AG09319 (cell line): Measurements from ENCODE around the gene MYH10.

Experiments
- DNase-seq: peaks from one replicate; pipeline ENCODE4 v3.0.0-alpha.2; 2010; ENCODE audit warnings: low read depth; ENCODE audit errors: extremely low read depth
- TF ChIP-seq, protein P1 (sequence below): IDR thresholded peaks from 2 replicates; pipeline ENCODE4 v1.5.1; 2011; ENCODE audit warnings: low read depth, mild to moderate bottlenecking, inconsistent platforms, low read length, moderate library complexity

The MYH10 gene

DNA sequence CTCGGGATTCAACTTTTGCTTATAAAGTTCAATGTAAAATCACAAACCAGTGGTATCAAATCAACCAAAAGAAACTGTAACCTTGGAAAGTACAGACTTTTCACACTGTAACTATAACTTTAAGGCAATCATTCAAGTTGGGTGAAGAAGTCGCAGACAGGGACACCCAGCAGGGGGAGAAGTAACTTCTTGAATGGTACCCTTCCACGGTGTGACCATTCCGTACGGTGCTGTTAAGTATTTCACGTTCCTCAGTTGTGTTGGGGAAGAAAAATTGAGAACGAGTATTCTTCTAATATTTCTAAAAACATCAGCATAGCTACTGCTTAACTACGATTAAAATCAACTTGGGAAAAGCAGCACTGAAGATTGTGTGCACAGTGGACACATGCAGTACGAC, 55.8 kb downstream of the MYH10 start:
- no peak for DNase-seq
- TF ChIP-seq, protein P1, sequence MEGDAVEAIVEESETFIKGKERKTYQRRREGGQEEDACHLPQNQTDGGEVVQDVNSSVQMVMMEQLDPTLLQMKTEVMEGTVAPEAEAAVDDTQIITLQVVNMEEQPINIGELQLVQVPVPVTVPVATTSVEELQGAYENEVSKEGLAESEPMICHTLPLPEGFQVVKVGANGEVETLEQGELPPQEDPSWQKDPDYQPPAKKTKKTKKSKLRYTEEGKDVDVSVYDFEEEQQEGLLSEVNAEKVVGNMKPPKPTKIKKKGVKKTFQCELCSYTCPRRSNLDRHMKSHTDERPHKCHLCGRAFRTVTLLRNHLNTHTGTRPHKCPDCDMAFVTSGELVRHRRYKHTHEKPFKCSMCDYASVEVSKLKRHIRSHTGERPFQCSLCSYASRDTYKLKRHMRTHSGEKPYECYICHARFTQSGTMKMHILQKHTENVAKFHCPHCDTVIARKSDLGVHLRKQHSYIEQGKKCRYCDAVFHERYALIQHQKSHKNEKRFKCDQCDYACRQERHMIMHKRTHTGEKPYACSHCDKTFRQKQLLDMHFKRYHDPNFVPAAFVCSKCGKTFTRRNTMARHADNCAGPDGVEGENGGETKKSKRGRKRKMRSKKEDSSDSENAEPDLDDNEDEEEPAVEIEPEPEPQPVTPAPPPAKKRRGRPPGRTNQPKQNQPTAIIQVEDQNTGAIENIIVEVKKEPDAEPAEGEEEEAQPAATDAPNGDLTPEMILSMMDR, result no peak

DNA sequence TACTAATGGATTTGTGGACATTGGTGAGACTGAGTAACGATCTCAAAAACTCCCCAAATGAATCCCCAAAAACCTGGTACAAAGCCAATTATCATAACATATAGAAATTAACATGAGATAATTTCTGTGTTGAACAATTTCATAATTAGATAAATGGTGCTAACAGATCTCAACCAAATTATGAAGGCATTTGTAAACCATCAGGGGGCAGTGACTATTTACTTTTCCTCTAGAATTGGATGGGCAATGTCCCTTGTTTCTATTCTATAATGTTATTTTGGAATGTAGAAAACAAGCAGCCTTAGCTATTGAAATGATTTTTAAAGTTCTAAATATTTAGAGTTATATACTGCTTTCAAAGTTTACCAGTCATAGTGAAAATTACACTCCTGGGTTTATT, 57.8 kb downstream of the MYH10 start:
- TF ChIP-seq, protein P1, result peak; percentile 8
- DNase-seq, result no peak

DNA sequence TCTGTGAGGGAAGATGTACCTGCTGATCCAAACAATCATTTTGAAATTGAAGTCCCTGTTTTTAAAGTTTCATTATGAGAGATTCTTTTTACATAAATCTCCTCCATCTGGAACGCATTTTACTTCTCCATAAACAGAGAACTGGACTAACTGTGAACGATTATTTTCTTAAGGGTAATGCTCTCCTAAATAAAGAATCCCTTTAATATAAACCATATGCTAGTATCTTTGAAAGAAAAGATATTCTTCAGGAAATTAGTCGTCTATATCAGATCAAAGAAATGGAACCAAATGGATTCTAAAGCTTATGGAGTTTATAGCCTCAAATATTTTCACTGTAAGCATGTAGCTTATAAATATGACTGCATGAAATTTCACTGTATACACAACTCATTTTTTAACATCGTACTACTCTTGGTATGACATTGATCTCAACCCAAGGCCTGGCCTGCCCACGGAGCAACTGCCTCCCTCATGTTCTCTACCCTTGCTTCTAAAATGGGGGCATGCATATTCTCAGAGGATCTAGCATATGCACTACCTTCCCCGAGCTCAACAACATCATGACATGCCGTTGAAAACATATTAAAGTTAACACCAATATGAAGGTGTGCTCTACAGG, 66.4 kb downstream of the MYH10 start:
- DNase-seq, result peak; percentile 27
- TF ChIP-seq, protein P1, result no peak

DNA sequence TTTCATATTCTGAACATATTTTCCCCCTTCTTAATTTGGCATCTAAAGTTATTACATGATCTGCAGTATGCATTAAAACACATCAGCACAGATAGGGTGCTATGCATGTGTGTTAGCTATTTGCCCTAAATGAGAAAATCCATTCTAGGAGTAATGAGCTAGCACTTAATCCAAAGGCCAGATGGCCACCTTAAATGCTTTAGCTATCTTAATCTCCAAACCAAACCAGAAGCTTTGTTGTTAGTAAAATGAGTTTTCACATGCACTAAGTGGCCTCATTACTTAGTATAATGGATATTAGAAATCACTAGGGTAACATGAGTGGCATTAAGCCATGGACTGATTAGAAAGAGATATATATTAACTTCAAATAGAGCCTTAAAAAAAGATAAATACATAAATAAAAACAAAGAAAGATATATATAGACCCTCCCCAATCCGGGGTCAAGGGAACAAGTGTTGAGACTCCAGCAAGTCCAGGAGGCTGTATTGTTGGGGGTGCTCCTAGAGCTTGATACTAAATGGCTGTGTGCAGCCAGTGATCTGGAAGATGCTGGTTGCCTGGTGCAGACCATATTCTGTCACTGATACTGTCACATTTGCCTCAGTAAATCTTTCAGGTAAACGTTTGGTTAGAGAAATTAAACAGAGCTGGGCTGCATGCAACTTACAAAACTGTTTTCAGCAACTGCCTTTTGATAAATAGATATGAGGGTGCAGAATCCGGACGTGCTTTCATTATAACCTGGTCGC, 67.3 kb downstream of the MYH10 start:
- TF ChIP-seq, protein P1, result no peak
- DNase-seq, result no peak

DNA sequence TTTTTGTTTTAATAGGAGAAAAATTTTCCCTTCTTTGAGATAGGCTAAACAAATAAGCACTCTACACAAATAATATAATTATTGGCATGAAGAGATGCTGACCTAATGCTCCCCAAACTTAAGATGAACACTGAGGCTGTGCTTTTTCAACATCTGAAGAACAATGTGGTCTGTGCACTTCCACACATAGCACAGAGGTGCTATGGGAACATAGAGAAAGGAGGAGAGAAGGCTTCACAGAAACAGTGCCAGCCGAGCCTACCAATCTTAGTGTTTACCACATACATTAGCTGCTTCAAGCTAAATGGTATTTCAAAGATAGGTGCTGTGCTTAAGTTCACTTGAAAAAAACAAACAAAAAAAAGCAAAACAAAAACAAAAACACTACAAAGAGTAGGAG, 72.4 kb downstream of the MYH10 start:
- TF ChIP-seq, protein P1, result no peak
- DNase-seq, result no peak

DNA sequence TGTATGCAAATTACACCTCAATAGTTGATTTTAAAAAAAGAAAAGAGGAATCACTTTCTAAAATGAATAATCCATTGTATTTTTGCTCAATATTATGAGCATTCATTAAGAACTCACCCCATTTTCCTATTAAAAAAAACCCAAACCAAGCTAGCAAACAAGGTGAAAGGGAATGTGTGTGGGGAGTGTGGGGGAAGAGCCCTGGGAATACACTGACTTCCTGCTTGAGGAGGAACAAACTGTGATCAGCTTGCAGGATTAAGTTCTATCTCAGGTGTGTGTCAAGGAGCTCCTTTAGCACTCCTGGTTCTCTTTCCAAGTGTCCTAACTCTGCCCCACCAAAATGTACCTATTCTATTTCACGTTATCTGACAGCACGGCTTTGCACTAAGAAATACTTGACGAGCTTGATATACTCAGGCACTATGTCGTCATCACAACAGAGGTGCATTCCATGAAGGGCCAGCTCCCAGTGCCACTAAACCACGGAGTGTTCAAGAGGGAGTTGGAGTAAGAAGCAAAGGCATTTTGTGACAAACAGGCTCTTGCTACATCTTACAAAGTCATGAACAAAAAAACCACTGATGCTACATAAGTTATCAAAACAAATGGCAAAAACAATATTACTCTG, 73.2 kb downstream of the MYH10 start:
- TF ChIP-seq, protein P1, result no peak
- DNase-seq, result no peak

DNA sequence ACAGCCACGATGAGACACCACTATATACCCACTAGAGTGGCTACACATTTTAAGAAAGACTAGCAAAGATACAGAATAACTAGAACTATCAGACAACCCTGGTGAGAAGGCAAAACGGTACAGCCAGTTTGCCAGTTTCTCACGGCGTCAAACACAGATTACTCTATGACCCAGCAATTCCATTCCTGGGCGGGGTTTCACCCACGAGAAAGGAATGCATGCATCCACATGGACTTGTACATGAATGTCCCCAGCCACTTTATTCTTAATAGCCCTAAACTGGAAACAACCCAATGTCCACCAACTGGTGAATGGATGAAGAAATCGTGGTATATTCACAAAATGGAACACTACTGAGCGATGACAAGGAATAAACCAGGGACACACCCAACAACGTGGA, 74.5 kb downstream of the MYH10 start:
- no peak for DNase-seq
- TF ChIP-seq, protein P1, result no peak
